ENCODE results near the gene LIN7A.
"Not testable (repeated sequence)": the region's sequence is repeated elsewhere in the genome, so short reads cannot be mapped to it uniquely, and the experiment has no call there.

LIN7A gene

GRCh38 chr12:80794551-80794950, 143.2 kb downstream of the LIN7A start:
- Histone ChIP-seq H3K4me3 (ENCODE audit: low read depth in 1 of 2, low read length in 2 of 2) (no peak overlapping the region), H3K9ac (ENCODE audit: low read depth in 1 of 2, low read length in 2 of 2) (no peak overlapping the region), H3K9me3 (ENCODE audit: control insufficient read depth in 1 of 2, low read length in 2 of 2) (no peaks in the 10 kb centered on the region), H3K27ac (ENCODE audit: low read depth, low read length) (no peak overlapping the region), H3K27me3 (ENCODE audit: control insufficient read depth in 1 of 2, insufficient read depth in 2 of 2, low read length in 2 of 2) (no peaks in the 10 kb centered on the region), H3K36me3 (ENCODE audit: control insufficient read depth in 1 of 2, insufficient read depth in 2 of 2, low read length in 2 of 2) (no peaks in the 10 kb centered on the region), H3K4me1 (ENCODE audit: control insufficient read depth in 1 of 2, insufficient read depth in 2 of 2, low read length in 2 of 2) (no peaks in the 10 kb centered on the region)

GRCh38 chr12:80792861-80793260, 144.9 kb downstream of the LIN7A start:
- H3K4me1 ChIP-seq (ENCODE audit: control insufficient read depth in 1 of 2, insufficient read depth in 2 of 2, low read length in 2 of 2), result no peaks in the 10 kb centered on the region
- H3K27ac ChIP-seq (ENCODE audit: low read depth, low read length), result no peak overlapping the region
- no peaks in the 10 kb centered on the region for H3K9me3 ChIP-seq (ENCODE audit: control insufficient read depth in 1 of 2, low read length in 2 of 2)

GRCh38 chr12:80791863-80792262, 145.9 kb downstream of the LIN7A start:
- H3K9me3 ChIP-seq (ENCODE audit: control insufficient read depth in 1 of 2, low read length in 2 of 2), result no peaks in the 10 kb centered on the region
- H3K27ac ChIP-seq (ENCODE audit: low read depth, low read length), result no peak overlapping the region
- no peak overlapping the region for H3K4me3 ChIP-seq (ENCODE audit: low read depth in 1 of 2, low read length in 2 of 2)
- no peak overlapping the region for H3K9ac ChIP-seq (ENCODE audit: low read depth in 1 of 2, low read length in 2 of 2)
- no peaks in the 10 kb centered on the region for H3K36me3 ChIP-seq (ENCODE audit: control insufficient read depth in 1 of 2, insufficient read depth in 2 of 2, low read length in 2 of 2)
- H3K27me3 ChIP-seq (ENCODE audit: control insufficient read depth in 1 of 2, insufficient read depth in 2 of 2, low read length in 2 of 2), result no peaks in the 10 kb centered on the region
- no peaks in the 10 kb centered on the region for H3K4me1 ChIP-seq (ENCODE audit: control insufficient read depth in 1 of 2, insufficient read depth in 2 of 2, low read length in 2 of 2)

More at GRCh38 chr12:80792861-80793260, 144.9 kb downstream of the LIN7A start:
- no peaks in the 10 kb centered on the region for H3K27me3 ChIP-seq (ENCODE audit: control insufficient read depth in 1 of 2, insufficient read depth in 2 of 2, low read length in 2 of 2)
- no peaks in the 10 kb centered on the region for H3K36me3 ChIP-seq (ENCODE audit: control insufficient read depth in 1 of 2, insufficient read depth in 2 of 2, low read length in 2 of 2)
- no peak overlapping the region for H3K9ac ChIP-seq (ENCODE audit: low read depth in 1 of 2, low read length in 2 of 2)
- H3K4me3 ChIP-seq (ENCODE audit: low read depth in 1 of 2, low read length in 2 of 2), result no peak overlapping the region

- H3K27me3 ChIP-seq (ENCODE audit: control insufficient read depth in 1 of 2, insufficient read depth in 2 of 2, low read length in 2 of 2); H3K9me3 ChIP-seq (ENCODE audit: control insufficient read depth in 1 of 2, low read length in 2 of 2); H3K9ac ChIP-seq (ENCODE audit: low read depth in 1 of 2, low read length in 2 of 2); H3K36me3 ChIP-seq (ENCODE audit: control insufficient read depth in 1 of 2, insufficient read depth in 2 of 2, low read length in 2 of 2); H3K27ac ChIP-seq (ENCODE audit: low read depth, low read length); H3K4me1 ChIP-seq (ENCODE audit: control insufficient read depth in 1 of 2, insufficient read depth in 2 of 2, low read length in 2 of 2); H3K4me3 ChIP-seq (ENCODE audit: low read depth in 1 of 2, low read length in 2 of 2): not testable (repeated sequence)
These were observed 149.3 kb downstream of the LIN7A start for GRCh38 chr12:80788407-80788806.

GRCh38 chr12:80782963-80783470, 154.7 kb downstream of the LIN7A start:
- H3K27ac ChIP-seq (ENCODE audit: low read depth, low read length); H3K9me3 ChIP-seq (ENCODE audit: control insufficient read depth in 1 of 2, low read length in 2 of 2); H3K9ac ChIP-seq (ENCODE audit: low read depth in 1 of 2, low read length in 2 of 2); H3K4me1 ChIP-seq (ENCODE audit: control insufficient read depth in 1 of 2, insufficient read depth in 2 of 2, low read length in 2 of 2); H3K36me3 ChIP-seq (ENCODE audit: control insufficient read depth in 1 of 2, insufficient read depth in 2 of 2, low read length in 2 of 2); H3K4me3 ChIP-seq (ENCODE audit: low read depth in 1 of 2, low read length in 2 of 2); H3K27me3 ChIP-seq (ENCODE audit: control insufficient read depth in 1 of 2, insufficient read depth in 2 of 2, low read length in 2 of 2): not testable (repeated sequence)

- Histone ChIP-seq H3K36me3 (ENCODE audit: control insufficient read depth in 1 of 2, insufficient read depth in 2 of 2, low read length in 2 of 2) (no peaks in the 10 kb centered on the region), H3K27ac (ENCODE audit: low read depth, low read length) (no peak overlapping the region), H3K27me3 (ENCODE audit: control insufficient read depth in 1 of 2, insufficient read depth in 2 of 2, low read length in 2 of 2) (no peaks in the 10 kb centered on the region), H3K4me3 (ENCODE audit: low read depth in 1 of 2, low read length in 2 of 2) (no peak overlapping the region), H3K9me3 (ENCODE audit: control insufficient read depth in 1 of 2, low read length in 2 of 2) (no peaks in the 10 kb centered on the region), H3K9ac (ENCODE audit: low read depth in 1 of 2, low read length in 2 of 2) (no peak overlapping the region), H3K4me1 (ENCODE audit: control insufficient read depth in 1 of 2, insufficient read depth in 2 of 2, low read length in 2 of 2) (peaks cover 0 to 6% of the 10 kb centered on the region in 2 donors)
These were observed 156.4 kb downstream of the LIN7A start for GRCh38 chr12:80781313-80781712.

GRCh38 chr12:80780746-80781145, 157.0 kb downstream of the LIN7A start:
- H3K27me3 ChIP-seq (ENCODE audit: control insufficient read depth in 1 of 2, insufficient read depth in 2 of 2, low read length in 2 of 2), result no peaks in the 10 kb centered on the region
- no peak overlapping the region for H3K27ac ChIP-seq (ENCODE audit: low read depth, low read length)
- H3K9ac ChIP-seq (ENCODE audit: low read depth in 1 of 2, low read length in 2 of 2), result no peak overlapping the region
- peaks cover 0 to 6% of the 10 kb centered on the region in 2 donors for H3K4me1 ChIP-seq (ENCODE audit: control insufficient read depth in 1 of 2, insufficient read depth in 2 of 2, low read length in 2 of 2)
- H3K4me3 ChIP-seq (ENCODE audit: low read depth in 1 of 2, low read length in 2 of 2), result no peak overlapping the region
- H3K36me3 ChIP-seq (ENCODE audit: control insufficient read depth in 1 of 2, insufficient read depth in 2 of 2, low read length in 2 of 2), result no peaks in the 10 kb centered on the region
- no peaks in the 10 kb centered on the region for H3K9me3 ChIP-seq (ENCODE audit: control insufficient read depth in 1 of 2, low read length in 2 of 2)

- Histone ChIP-seq H3K9ac (ENCODE audit: low read depth in 1 of 2, low read length in 2 of 2) (no peak overlapping the region), H3K27me3 (ENCODE audit: control insufficient read depth in 1 of 2, insufficient read depth in 2 of 2, low read length in 2 of 2) (no peaks in the 10 kb centered on the region), H3K4me3 (ENCODE audit: low read depth in 1 of 2, low read length in 2 of 2) (no peak overlapping the region), H3K4me1 (ENCODE audit: control insufficient read depth in 1 of 2, insufficient read depth in 2 of 2, low read length in 2 of 2) (peaks cover 0 to 6% of the 10 kb centered on the region in 2 donors), H3K27ac (ENCODE audit: low read depth, low read length) (no peak overlapping the region), H3K36me3 (ENCODE audit: control insufficient read depth in 1 of 2, insufficient read depth in 2 of 2, low read length in 2 of 2) (no peaks in the 10 kb centered on the region), H3K9me3 (ENCODE audit: control insufficient read depth in 1 of 2, low read length in 2 of 2) (no peaks in the 10 kb centered on the region)
These were observed 159.7 kb downstream of the LIN7A start for GRCh38 chr12:80778005-80778541.

- Histone ChIP-seq H3K27me3 (ENCODE audit: control insufficient read depth in 1 of 2, insufficient read depth in 2 of 2, low read length in 2 of 2) (no peaks in the 10 kb centered on the region), H3K9ac (ENCODE audit: low read depth in 1 of 2, low read length in 2 of 2) (no peak overlapping the region), H3K4me3 (ENCODE audit: low read depth in 1 of 2, low read length in 2 of 2) (no peak overlapping the region), H3K36me3 (ENCODE audit: control insufficient read depth in 1 of 2, insufficient read depth in 2 of 2, low read length in 2 of 2) (no peaks in the 10 kb centered on the region), H3K4me1 (ENCODE audit: control insufficient read depth in 1 of 2, insufficient read depth in 2 of 2, low read length in 2 of 2) (peaks cover 0 to 6% of the 10 kb centered on the region in 2 donors), H3K9me3 (ENCODE audit: control insufficient read depth in 1 of 2, low read length in 2 of 2) (no peaks in the 10 kb centered on the region), H3K27ac (ENCODE audit: low read depth, low read length) (no peak overlapping the region)
These were observed 160.1 kb downstream of the LIN7A start for GRCh38 chr12:80777587-80777986.

- H3K9me3 ChIP-seq (ENCODE audit: control insufficient read depth in 1 of 2, low read length in 2 of 2), result no peaks in the 10 kb centered on the region
- H3K4me3 ChIP-seq (ENCODE audit: low read depth in 1 of 2, low read length in 2 of 2), result no peak overlapping the region
- no peak overlapping the region for H3K9ac ChIP-seq (ENCODE audit: low read depth in 1 of 2, low read length in 2 of 2)
- H3K36me3 ChIP-seq (ENCODE audit: control insufficient read depth in 1 of 2, insufficient read depth in 2 of 2, low read length in 2 of 2), result no peaks in the 10 kb centered on the region
- H3K27me3 ChIP-seq (ENCODE audit: control insufficient read depth in 1 of 2, insufficient read depth in 2 of 2, low read length in 2 of 2), result no peaks in the 10 kb centered on the region
- no peak overlapping the region for H3K27ac ChIP-seq (ENCODE audit: low read depth, low read length)
- H3K4me1 ChIP-seq (ENCODE audit: control insufficient read depth in 1 of 2, insufficient read depth in 2 of 2, low read length in 2 of 2), result peaks cover 0 to 6% of the 10 kb centered on the region in 2 donors
These were observed 161.0 kb downstream of the LIN7A start for GRCh38 chr12:80776706-80777105.

- no peaks in the 10 kb centered on the region for H3K27me3 ChIP-seq (ENCODE audit: control insufficient read depth in 1 of 2, insufficient read depth in 2 of 2, low read length in 2 of 2)
- H3K9me3 ChIP-seq (ENCODE audit: control insufficient read depth in 1 of 2, low read length in 2 of 2), result no peaks in the 10 kb centered on the region
- H3K36me3 ChIP-seq (ENCODE audit: control insufficient read depth in 1 of 2, insufficient read depth in 2 of 2, low read length in 2 of 2), result no peaks in the 10 kb centered on the region
- no peaks in the 10 kb centered on the region for H3K4me1 ChIP-seq (ENCODE audit: control insufficient read depth in 1 of 2, insufficient read depth in 2 of 2, low read length in 2 of 2)
- no peak overlapping the region for H3K4me3 ChIP-seq (ENCODE audit: low read depth in 1 of 2, low read length in 2 of 2)
- no peak overlapping the region for H3K27ac ChIP-seq (ENCODE audit: low read depth, low read length)
- H3K9ac ChIP-seq (ENCODE audit: low read depth in 1 of 2, low read length in 2 of 2), result no peak overlapping the region
These were observed 166.8 kb downstream of the LIN7A start for GRCh38 chr12:80770958-80771357.

Measured in duodenal mucosa (tissue), 2 donors.